Caco-2 (cell line): Measurements from ENCODE around the gene SFRP5. TPM values are rescaled to one million over a fixed set of nuclear protein-coding genes. Genes with fewer than 3 reads are reported as not detected.

Experiments
- BruUV-seq: library from RNA; stranded (reverse); fragments of 400-500 nt; replicated peaks from 2 replicates; lab custom pipeline; 2021; lab: Mats Ljungman, UMichigan
- CTCF ChIA-PET: fragments of 300-600 bp; sonication (Branson Sonifier 250); formaldehyde crosslinking; loops from one replicate; lab custom pipeline; 2022; ENCODE audit warnings: antibody characterized with exemption; lab: Charles Lee
- POLR2A ChIA-PET: fragments of 300-600 bp; sonication (Branson Sonifier 250); formaldehyde crosslinking; loops from one replicate; lab custom pipeline; 2022; ENCODE audit warnings: antibody characterized with exemption; lab: Charles Lee
- DNase-seq, 2 experiments: peaks; one replicate each; pipeline versions ENCODE4 v3.0.0 to v3.0.0-alpha.2; 2020 to 2022
- H3K27me3 ChIP-seq: replicated peaks from 2 replicates; pipeline ENCODE4 v1.6.0; 2011; ENCODE audit warnings: low read length; ENCODE audit not compliant: control insufficient read depth, insufficient read depth
- H3K36me3 ChIP-seq: 2 replicates; pipeline ENCODE4 v1.5.1; 2011; ENCODE audit warnings: low read length; ENCODE audit not compliant: control insufficient read depth, insufficient read depth
- H3K4me1 ChIP-seq: fragments of 250-450 bp; sonication (Bioruptor Pico); 2 replicates; pipeline ENCODE4 v1.5.1; 2020; ENCODE audit warnings: mild to moderate bottlenecking
- H3K4me3 ChIP-seq: 2 replicates; pipeline ENCODE4 v1.5.1; 2011; ENCODE audit warnings: low read depth, mild to moderate bottlenecking, control low read depth, low read length
- H3K9me3 ChIP-seq: fragments of 250-450 bp; sonication (Bioruptor Pico); 2 replicates; pipeline ENCODE4 v1.5.1; 2020; ENCODE audit warnings: mild to moderate bottlenecking, moderate library complexity
- H3K27ac Mint-ChIP-seq: one replicate; pipeline ENCODE4 v1.8.0; 2022; ENCODE audit warnings: mixed read lengths; ENCODE audit not compliant: unreplicated experiment
- H3K27me3 Mint-ChIP-seq: one replicate; pipeline ENCODE4 v1.8.0; 2022; ENCODE audit warnings: mixed read lengths; ENCODE audit not compliant: insufficient read depth, unreplicated experiment
- H3K36me3 Mint-ChIP-seq: one replicate; pipeline ENCODE4 v1.8.0; 2022; ENCODE audit warnings: mild to moderate bottlenecking, mixed read lengths; ENCODE audit not compliant: insufficient read depth, unreplicated experiment
- H3K4me1 Mint-ChIP-seq: one replicate; pipeline ENCODE4 v1.8.0; 2022; ENCODE audit warnings: low read depth, mixed read lengths; ENCODE audit not compliant: unreplicated experiment
- H3K4me3 Mint-ChIP-seq: one replicate; pipeline ENCODE4 v1.8.0; 2022; ENCODE audit warnings: mild to moderate bottlenecking, moderate library complexity, mixed read lengths; ENCODE audit not compliant: unreplicated experiment
- H3K9me3 Mint-ChIP-seq: one replicate; pipeline ENCODE4 v1.8.0; 2022; ENCODE audit warnings: mixed read lengths; ENCODE audit not compliant: unreplicated experiment
- intact Hi-C: fragments of 100-400 bp; cut with micrococcal nuclease; formaldehyde crosslinking; loops from one replicate; pipeline ENCODE4 v1.10.0; 2022; ENCODE audit not compliant: unreplicated experiment
- total RNA-seq: library from RNA; stranded (reverse); gene quantifications from 2 replicates; pipeline ENCODE4 v1.2.3, GENCODE V29; 2022
- TF ChIP-seq, protein P1 (sequence below), 2 experiments: fragments of 200-600 bp in 1 of 2; IDR thresholded peaks; 1 replicate in 1 of 2; 2 replicates in 1 of 2; pipeline versions ENCODE4 v1.5.1 to v1.8.0; 2011 to 2022; ENCODE audit warnings: antibody characterized with exemption in 1 of 2, control low read depth in 1 of 2, inconsistent platforms in 1 of 2, low read depth in 1 of 2, low read length in 1 of 2, mild to moderate bottlenecking in 1 of 2, moderate library complexity in 1 of 2; ENCODE audit not compliant: insufficient read depth in 1 of 2, severe bottlenecking in 1 of 2, unreplicated experiment in 1 of 2

SFRP5 gene
- total RNA-seq, 1 experiment from 2014 or later = 1.1 TPM

- H3K9me3 Mint-ChIP-seq = no peaks in the 10 kb centered on the region
- BruUV-seq = TSS peak; percentile 23
These were observed 11.1 kb downstream of the SFRP5 start for GRCh38 chr10:97760461-97761257.

GRCh38 chr10:97759946-97760345 is 11.9 kb downstream of the SFRP5 start:
- POLR2A ChIA-PET = interaction anchor here (0.5 kb wide), 1 partner anchor 890 kb away, joined by 7 read pairs; no protein-coding TSS in a partner anchor
- no peak overlapping the region for H3K4me3 Mint-ChIP-seq
- no peaks in the 10 kb centered on the region for H3K27me3 ChIP-seq
- BruUV-seq = no TSS peak
- no peaks in the 10 kb centered on the region for H3K9me3 Mint-ChIP-seq
- H3K4me1 ChIP-seq = peaks cover 11% of the 10 kb centered on the region
- no peak for DNase-seq
- no peak overlapping the region for H3K4me3 ChIP-seq
- peaks cover 65% of the 10 kb centered on the region for H3K36me3 Mint-ChIP-seq
- H3K9me3 ChIP-seq = no peaks in the 10 kb centered on the region
- H3K36me3 ChIP-seq = peaks cover 15% of the 10 kb centered on the region
- no peaks in the 10 kb centered on the region for H3K27me3 Mint-ChIP-seq
- peaks cover 9% of the 10 kb centered on the region for H3K4me1 Mint-ChIP-seq
- TF ChIP-seq, protein P1, sequence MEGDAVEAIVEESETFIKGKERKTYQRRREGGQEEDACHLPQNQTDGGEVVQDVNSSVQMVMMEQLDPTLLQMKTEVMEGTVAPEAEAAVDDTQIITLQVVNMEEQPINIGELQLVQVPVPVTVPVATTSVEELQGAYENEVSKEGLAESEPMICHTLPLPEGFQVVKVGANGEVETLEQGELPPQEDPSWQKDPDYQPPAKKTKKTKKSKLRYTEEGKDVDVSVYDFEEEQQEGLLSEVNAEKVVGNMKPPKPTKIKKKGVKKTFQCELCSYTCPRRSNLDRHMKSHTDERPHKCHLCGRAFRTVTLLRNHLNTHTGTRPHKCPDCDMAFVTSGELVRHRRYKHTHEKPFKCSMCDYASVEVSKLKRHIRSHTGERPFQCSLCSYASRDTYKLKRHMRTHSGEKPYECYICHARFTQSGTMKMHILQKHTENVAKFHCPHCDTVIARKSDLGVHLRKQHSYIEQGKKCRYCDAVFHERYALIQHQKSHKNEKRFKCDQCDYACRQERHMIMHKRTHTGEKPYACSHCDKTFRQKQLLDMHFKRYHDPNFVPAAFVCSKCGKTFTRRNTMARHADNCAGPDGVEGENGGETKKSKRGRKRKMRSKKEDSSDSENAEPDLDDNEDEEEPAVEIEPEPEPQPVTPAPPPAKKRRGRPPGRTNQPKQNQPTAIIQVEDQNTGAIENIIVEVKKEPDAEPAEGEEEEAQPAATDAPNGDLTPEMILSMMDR (IDR thresholded peaks at IDR 0.05; ENCODE audit: insufficient read depth in 1 of 2, low read depth in 1 of 2, low read length in 1 of 2, severe bottlenecking in 1 of 2, unreplicated experiment in 1 of 2) = no peak
- H3K27ac Mint-ChIP-seq = no peak overlapping the region
- CTCF ChIA-PET = no interaction called here
- intact Hi-C loops = loop anchor here (1.0 to 2.0 kb wide), 3 partner anchors 11 to 109 kb away; partner anchors contain the start of gene SFRP5

More at GRCh38 chr10:97760461-97761257, 11.1 kb downstream of the SFRP5 start:
- Mint-ChIP-seq H3K4me1 (peaks cover 9% of the 10 kb centered on the region), H3K27me3 (no peaks in the 10 kb centered on the region), H3K36me3 (peaks cover 58% of the 10 kb centered on the region), H3K27ac (no peak overlapping the region), H3K4me3 (no peak overlapping the region)
- no peak overlapping the region for H3K4me3 ChIP-seq
- no peaks in the 10 kb centered on the region for H3K9me3 ChIP-seq
- ChIA-PET POLR2A (interaction anchor here (0.5 kb wide), 1 partner anchor 891 kb away, joined by 7 read pairs; no protein-coding TSS in a partner anchor), CTCF (no interaction called here)
- no peak for DNase-seq
- intact Hi-C loops = no loop called here
- peaks cover 14% of the 10 kb centered on the region for H3K36me3 ChIP-seq
- H3K4me1 ChIP-seq = peaks cover 13% of the 10 kb centered on the region
- TF ChIP-seq, protein P1 (IDR thresholded peaks at IDR 0.05; ENCODE audit: insufficient read depth in 1 of 2, low read depth in 1 of 2, low read length in 1 of 2, severe bottlenecking in 1 of 2, unreplicated experiment in 1 of 2) = no peak
- H3K27me3 ChIP-seq = no peaks in the 10 kb centered on the region

DNA sequence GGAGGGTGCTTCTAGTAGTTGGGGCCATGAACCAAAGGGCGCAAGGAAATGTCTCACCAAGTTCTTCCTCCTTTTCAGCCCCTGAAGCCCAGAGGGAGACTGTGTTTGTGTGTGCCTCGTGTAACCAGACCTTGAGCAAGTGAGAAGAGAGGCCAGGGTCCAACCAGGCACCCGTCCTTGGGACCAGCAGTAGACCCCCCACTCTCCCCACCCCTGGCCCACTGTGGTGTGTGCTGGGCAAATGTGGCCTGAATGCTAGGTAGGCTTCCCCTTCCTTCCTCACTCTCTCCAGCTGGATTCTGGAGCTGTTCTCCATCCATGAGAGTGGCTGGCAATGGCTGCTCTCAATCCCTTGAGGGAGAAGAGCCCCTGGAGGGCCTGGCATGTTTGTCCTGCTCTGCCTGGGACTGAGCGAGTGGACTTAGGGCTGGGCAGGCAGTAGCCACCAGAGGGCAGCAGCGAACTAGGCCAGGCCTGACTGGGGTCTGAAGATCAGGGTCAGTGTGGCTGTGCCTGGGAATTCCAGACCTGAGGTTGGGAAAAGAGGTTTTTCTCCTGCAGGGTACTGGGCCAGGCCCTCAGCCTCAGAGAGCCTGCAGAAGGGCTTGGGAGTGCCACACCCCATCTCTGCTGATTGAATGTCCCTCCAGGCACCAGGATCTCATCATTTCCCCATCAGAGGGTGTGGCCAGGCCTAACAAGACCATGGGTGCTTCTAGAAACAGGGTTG is 12.5 kb downstream of the SFRP5 start:
- no peaks in the 10 kb centered on the region for H3K9me3 Mint-ChIP-seq
- no peaks in the 10 kb centered on the region for H3K27me3 ChIP-seq
- peaks cover 5% of the 10 kb centered on the region; the same call in 1 of the 2 replicates for H3K4me1 ChIP-seq
- H3K4me1 Mint-ChIP-seq = peaks cover 4% of the 10 kb centered on the region
- H3K36me3 ChIP-seq = peaks cover 18% of the 10 kb centered on the region
- no peak overlapping the region for H3K4me3 ChIP-seq
- peak overlapping the region; percentile 53 for H3K27ac Mint-ChIP-seq
- H3K4me3 Mint-ChIP-seq = no peak overlapping the region
- TF ChIP-seq, protein P1 (IDR thresholded peaks at IDR 0.05; ENCODE audit: insufficient read depth in 1 of 2, low read depth in 1 of 2, low read length in 1 of 2, severe bottlenecking in 1 of 2, unreplicated experiment in 1 of 2) = peak; percentile 89 to 99
- intact Hi-C loops = loop anchor here (1.0 to 2.0 kb wide), 3 partner anchors 12 to 110 kb away; partner anchors contain the start of gene SFRP5
- peak; percentile 81 to 86 for DNase-seq
- ChIA-PET POLR2A (no interaction called here), CTCF (interaction anchor here (0.6 kb wide), 1 partner anchor 35 kb away, joined by 6 read pairs; no protein-coding TSS in a partner anchor)
- no TSS peak for BruUV-seq
- H3K9me3 ChIP-seq = no peaks in the 10 kb centered on the region
- H3K36me3 Mint-ChIP-seq = peaks cover 64% of the 10 kb centered on the region
- no peaks in the 10 kb centered on the region for H3K27me3 Mint-ChIP-seq
